Ureter (tissue), 1 donor: ENCODE measurements around the gene BPGM. TPM values are rescaled to one million over a fixed set of nuclear protein-coding genes. Genes with fewer than 3 reads are reported as not detected.

Experiments used
- DNase-seq: peaks from one replicate; pipeline ENCODE4 v3.0.0-alpha.2; 2020; ENCODE audit warnings: low spot score
- total RNA-seq: library from RNA; stranded (reverse); gene quantifications from one replicate; pipeline ENCODE4 v1.2.4, GENCODE V29; 2023
- donor health status: DM: yes; HTN: yes; CAD: no.

Gene BPGM
- total RNA-seq, 1 donor from 2014 or later, result 25.5 TPM

- no peak for DNase-seq
Observed at GRCh38 chr7:134697205-134697886, 50.7 kb downstream of the BPGM start.

DNA sequence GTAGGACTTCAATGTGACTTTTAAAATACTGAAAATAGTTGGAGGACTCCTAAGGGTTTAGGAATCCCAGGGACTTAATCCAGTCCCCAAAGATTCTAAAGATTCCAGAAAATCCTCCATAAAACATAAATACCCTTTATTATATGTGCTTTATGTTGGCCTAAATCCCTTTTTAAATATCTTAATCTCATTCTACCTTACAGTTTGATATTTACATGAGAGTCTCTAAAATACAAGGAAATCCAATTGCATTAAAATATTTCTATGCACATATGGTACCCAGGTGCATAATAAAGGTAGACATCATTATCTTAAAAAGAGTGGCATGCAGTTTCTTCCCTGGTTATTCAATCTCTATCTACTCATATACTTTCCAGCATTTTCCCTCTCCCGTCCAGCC is 51.8 kb downstream of the BPGM start:
- DNase-seq, result no peak

- DNase-seq, result no peak
Observed at GRCh38 chr7:134699021-134699818, 52.6 kb downstream of the BPGM start.

GRCh38 chr7:134699899-134700298 is 53.2 kb downstream of the BPGM start:
- no peak for DNase-seq

DNA sequence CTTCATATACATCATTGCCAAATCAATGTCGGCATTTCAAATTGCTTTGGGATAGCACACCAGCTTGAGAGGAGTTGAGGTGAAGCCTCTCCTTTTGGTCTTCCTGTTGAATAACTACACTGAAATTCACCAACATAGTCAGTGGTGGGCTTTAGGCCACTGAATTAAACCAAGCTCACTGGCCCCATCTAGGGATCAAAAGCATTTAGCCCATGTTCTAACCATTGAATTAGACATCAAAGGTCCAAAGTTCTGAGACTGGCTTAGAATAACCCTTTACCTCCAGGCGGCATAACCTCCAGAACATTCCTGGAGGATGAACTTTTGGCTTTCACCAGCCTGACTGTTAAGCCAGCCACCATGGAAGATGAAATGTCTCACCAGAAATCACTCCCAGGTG is 54.6 kb downstream of the BPGM start:
- no peak for DNase-seq

GRCh38 chr7:134702366-134703240 is 56.0 kb downstream of the BPGM start:
- DNase-seq, result no peak

- DNase-seq, result no peak
Observed at GRCh38 chr7:134703241-134703594, 56.6 kb downstream of the BPGM start.

DNA sequence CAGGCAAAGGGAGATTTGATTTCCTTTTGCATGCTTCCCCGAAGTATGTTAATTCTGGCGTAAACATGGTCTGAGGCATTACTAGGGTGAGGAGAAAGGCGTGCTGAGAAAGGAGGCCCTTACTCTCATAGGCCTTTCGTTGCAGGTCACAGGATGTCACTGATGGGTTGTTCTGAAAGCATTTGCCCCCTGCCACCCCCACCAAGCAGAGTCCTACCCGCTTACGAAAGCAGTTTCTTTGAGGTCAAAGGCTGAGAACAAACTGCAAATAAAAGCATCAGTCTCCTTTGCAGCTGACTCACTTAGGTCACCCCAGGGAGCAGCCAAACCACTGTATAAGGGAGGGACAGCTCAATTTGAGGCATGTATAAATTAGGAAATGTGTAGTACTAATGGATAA is 57.1 kb downstream of the BPGM start:
- DNase-seq, result peak; percentile 52

- DNase-seq, result no peak
Observed at GRCh38 chr7:134704827-134705226, 58.2 kb downstream of the BPGM start.

- DNase-seq, result no peak
Observed at GRCh38 chr7:134705716-134706115, 59.1 kb downstream of the BPGM start.

DNA sequence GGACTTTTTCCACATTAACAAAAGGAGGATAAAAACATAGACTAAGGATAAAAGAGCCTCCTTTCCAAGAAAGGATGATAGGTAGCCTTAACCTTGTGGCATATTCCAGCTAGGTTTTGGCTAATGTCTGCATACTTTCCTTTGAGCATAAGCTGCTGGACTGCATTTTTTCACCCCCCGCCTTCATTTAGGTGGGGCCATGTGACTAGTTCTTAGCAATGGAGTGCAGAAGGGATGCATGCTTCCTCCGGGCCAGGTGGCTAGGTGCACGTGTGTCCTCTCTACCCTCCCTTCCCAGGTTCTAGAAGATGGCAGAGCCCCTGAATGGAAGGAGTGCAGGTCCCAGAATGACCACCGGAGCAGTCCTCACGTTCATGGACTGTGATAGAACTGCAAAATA is 59.8 kb downstream of the BPGM start:
- no peak for DNase-seq

GRCh38 chr7:134707663-134708378 is 61.2 kb downstream of the BPGM start:
- no peak for DNase-seq

GRCh38 chr7:134708692-134709091 is 62.0 kb downstream of the BPGM start:
- DNase-seq, result no peak

GRCh38 chr7:134709197-134709596 is 62.5 kb downstream of the BPGM start:
- no peak for DNase-seq

DNA sequence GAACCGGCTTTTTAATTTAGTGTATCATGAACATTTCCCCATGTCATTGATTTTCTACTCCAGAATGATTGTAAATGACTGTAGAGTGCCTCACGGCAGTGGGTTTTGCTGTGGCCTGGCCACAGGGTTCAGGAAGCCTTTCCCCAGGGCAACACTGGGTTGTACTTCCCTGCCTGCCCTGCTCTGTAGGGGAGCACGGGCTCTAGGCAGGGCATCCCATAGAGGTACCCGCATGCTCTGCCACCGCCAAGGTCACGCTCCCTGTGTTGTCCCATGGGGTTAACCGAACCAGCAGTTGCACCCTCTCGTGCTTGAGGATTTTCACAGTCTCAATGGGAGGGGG is 63.8 kb downstream of the BPGM start:
- DNase-seq, result no peak

- DNase-seq, result no peak
Observed at GRCh38 chr7:134710854-134711624, 64.4 kb downstream of the BPGM start.

DNA sequence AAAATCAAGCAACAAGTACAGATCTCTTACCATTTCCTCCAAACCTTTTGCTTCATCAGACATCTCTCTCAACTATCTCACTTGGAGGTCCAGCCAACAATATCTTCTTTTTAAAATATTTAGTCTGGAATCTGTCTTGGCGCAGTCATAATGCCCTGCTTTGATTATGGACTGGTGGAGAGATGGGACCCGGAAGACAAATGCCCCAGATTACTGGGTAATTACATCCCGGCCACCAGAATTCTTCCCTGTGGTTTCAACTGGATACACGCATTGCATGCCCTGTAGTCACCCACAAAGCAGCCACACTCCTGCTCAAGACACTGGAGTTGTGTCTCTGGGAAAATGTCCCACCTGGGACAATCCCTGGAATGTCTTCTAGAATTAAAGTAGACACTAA is 65.5 kb downstream of the BPGM start:
- DNase-seq, result no peak

GRCh38 chr7:134714470-134715205 is 68.0 kb downstream of the BPGM start:
- no peak for DNase-seq

GRCh38 chr7:134718211-134718875 is 71.7 kb downstream of the BPGM start:
- no peak for DNase-seq
